Measurements from ENCODE around the gene CDKAL1. TPM values are rescaled to one million over a fixed set of nuclear protein-coding genes. Genes with fewer than 3 reads are reported as not detected.

The CDKAL1 gene
- total RNA-seq, 2 donors from 2014 or later: 23.5 to 26.4 TPM

DNA sequence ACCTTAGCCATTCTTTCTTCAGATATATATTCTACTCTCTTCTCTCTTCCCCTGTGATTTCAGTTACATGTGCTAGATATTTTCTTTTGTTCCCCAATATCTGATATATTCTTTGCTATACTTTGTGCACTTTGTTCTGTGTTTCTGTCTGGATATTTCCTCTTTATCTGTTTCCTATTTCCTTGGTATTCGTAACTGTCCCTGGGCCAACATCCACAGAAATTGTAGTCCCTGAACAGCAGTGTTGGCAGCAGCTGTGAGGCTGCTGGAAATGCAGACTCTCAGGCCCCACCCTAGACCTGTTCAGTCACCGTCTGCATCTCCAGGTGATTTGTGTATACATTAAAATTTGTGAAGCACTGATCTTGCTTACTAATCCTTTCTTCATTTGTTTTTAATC, 536.4 kb downstream of the CDKAL1 start:
- Histone ChIP-seq H3K27ac (ENCODE audit: low read depth, low read length) (no peak overlapping the region), H3K4me3 (ENCODE audit: low read length) (peak overlapping the region; percentile 50), H3K9ac (ENCODE audit: extremely low read depth, low read length, poor library complexity, severe bottlenecking) (no peak overlapping the region), H3K27me3 (ENCODE audit: control insufficient read depth, insufficient read depth, low read length, poor library complexity, severe bottlenecking) (no peaks in the 10 kb centered on the region), H3K9me3 (ENCODE audit: control insufficient read depth, low read length) (peaks cover 26% of the 10 kb centered on the region), H3K36me3 (ENCODE audit: control insufficient read depth, insufficient read depth, low read length) (no peaks in the 10 kb centered on the region), H3K4me1 (ENCODE audit: control insufficient read depth, insufficient read depth, low read length) (no peaks in the 10 kb centered on the region)
- DNase-seq: no peak
- TF ChIP-seq, protein P1, sequence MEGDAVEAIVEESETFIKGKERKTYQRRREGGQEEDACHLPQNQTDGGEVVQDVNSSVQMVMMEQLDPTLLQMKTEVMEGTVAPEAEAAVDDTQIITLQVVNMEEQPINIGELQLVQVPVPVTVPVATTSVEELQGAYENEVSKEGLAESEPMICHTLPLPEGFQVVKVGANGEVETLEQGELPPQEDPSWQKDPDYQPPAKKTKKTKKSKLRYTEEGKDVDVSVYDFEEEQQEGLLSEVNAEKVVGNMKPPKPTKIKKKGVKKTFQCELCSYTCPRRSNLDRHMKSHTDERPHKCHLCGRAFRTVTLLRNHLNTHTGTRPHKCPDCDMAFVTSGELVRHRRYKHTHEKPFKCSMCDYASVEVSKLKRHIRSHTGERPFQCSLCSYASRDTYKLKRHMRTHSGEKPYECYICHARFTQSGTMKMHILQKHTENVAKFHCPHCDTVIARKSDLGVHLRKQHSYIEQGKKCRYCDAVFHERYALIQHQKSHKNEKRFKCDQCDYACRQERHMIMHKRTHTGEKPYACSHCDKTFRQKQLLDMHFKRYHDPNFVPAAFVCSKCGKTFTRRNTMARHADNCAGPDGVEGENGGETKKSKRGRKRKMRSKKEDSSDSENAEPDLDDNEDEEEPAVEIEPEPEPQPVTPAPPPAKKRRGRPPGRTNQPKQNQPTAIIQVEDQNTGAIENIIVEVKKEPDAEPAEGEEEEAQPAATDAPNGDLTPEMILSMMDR (conservative IDR thresholded peaks at IDR 0.05): no peak
- no peak overlapping the region for H3K4me3 Mint-ChIP-seq
- peaks cover 35% of the 10 kb centered on the region for H3K36me3 Mint-ChIP-seq (ENCODE audit: low read depth)
- no peaks in the 10 kb centered on the region for H3K27me3 Mint-ChIP-seq (ENCODE audit: insufficient read depth)
- WGBS, 2 experiments (ENCODE audit: insufficient coverage in 1 of 2, insufficient read length in 1 of 2): 90 to 100% methylated on average over 1 to 2 of the region's 2 CpGs
- peaks cover 30% of the 10 kb centered on the region for H3K9me3 Mint-ChIP-seq
- H3K4me1 Mint-ChIP-seq: peaks cover 19% of the 10 kb centered on the region
- no peak overlapping the region for H3K27ac Mint-ChIP-seq

DNA sequence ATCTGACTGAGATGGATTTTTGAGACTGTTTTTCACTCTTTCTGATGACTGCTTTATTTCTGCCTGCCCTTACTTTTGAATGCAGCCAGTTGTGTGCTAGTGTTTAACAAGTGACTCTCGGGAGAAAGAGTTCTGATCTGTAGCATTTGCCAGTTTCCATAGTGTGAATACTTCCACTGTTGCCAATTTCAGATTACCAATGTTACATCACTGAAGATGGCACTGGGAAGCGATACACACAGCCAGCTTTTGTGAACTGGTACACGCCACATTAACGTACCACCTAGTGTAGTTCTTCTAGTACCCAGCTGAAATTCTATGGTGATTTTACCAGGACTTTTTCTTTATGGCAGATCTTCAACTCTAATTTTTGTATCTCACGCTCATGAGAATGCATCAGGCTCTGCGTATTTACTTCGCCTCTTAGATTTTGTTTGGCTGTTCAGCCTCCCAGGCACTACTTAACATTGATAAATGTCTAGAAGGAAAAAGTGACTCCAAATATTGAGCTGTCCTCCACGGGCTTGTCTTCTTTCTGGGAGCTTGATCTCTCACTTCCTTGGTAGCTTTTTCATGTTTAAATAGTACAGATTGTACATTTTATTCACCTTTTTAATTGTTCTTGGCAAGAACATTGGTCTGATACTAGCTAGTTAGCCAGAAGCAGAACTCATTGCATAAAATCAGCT, 537.7 kb downstream of the CDKAL1 start:
- H3K27ac Mint-ChIP-seq: no peak overlapping the region
- H3K27me3 Mint-ChIP-seq (ENCODE audit: insufficient read depth): no peaks in the 10 kb centered on the region

DNA sequence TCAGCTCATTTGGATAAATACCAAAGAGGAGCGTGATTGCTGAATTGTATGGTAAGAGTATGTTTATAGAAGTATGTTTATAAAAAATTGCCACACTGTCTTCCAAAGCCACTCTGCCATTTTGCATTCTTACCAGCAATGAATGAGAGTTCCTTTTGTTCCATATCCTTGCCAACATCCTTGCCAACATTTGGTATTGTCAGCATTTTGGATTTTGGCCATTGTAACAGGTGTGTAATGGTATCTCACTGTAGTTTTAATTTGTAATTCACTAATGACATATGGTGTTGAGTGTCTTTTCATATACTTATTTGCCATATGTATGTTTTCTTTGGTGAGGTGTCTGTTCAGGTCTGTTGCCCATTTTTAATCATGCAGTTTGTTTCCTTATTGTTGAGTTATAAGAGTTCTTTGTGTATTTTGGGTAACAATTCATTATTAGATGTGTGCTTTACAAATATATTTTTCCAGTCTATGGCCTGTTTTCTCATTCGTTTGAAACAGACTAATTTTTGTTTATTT, 539.1 kb downstream of the CDKAL1 start:
- no peak overlapping the region for H3K9ac ChIP-seq (ENCODE audit: extremely low read depth, low read length, poor library complexity, severe bottlenecking)
- H3K27ac ChIP-seq (ENCODE audit: low read depth, low read length): no peak overlapping the region
- H3K36me3 Mint-ChIP-seq (ENCODE audit: low read depth): peaks cover 29% of the 10 kb centered on the region
- no peaks in the 10 kb centered on the region for H3K27me3 ChIP-seq (ENCODE audit: control insufficient read depth, insufficient read depth, low read length, poor library complexity, severe bottlenecking)
- no peaks in the 10 kb centered on the region for H3K36me3 ChIP-seq (ENCODE audit: control insufficient read depth, insufficient read depth, low read length)
- H3K27ac Mint-ChIP-seq: no peak overlapping the region
- no peak overlapping the region for H3K4me3 Mint-ChIP-seq
- TF ChIP-seq, protein P1 (conservative IDR thresholded peaks at IDR 0.05): no peak
- H3K9me3 Mint-ChIP-seq: peaks cover 35% of the 10 kb centered on the region
- WGBS, 2 experiments (ENCODE audit: insufficient coverage in 1 of 2, insufficient read length in 1 of 2): 88% methylated on average over 1 of the region's 2 CpGs; no CpG with 5 or more reads in 1 of the 2 experiments
- H3K9me3 ChIP-seq (ENCODE audit: control insufficient read depth, low read length): peaks cover 36% of the 10 kb centered on the region
- H3K27me3 Mint-ChIP-seq (ENCODE audit: insufficient read depth): no peaks in the 10 kb centered on the region
- no peak for DNase-seq
- H3K4me3 ChIP-seq (ENCODE audit: low read length): peak overlapping the region; percentile 22
- H3K4me1 Mint-ChIP-seq: peaks cover 22% of the 10 kb centered on the region
- no peaks in the 10 kb centered on the region for H3K4me1 ChIP-seq (ENCODE audit: control insufficient read depth, insufficient read depth, low read length)

More for the DNA sequence above, 537.7 kb downstream of the CDKAL1 start:
- Mint-ChIP-seq H3K4me1 (peaks cover 19% of the 10 kb centered on the region), H3K9me3 (peaks cover 30% of the 10 kb centered on the region), H3K36me3 (ENCODE audit: low read depth) (peaks cover 29% of the 10 kb centered on the region), H3K4me3 (no peak overlapping the region)
- H3K9me3 ChIP-seq (ENCODE audit: control insufficient read depth, low read length): peaks cover 26% of the 10 kb centered on the region
- H3K27me3 ChIP-seq (ENCODE audit: control insufficient read depth, insufficient read depth, low read length, poor library complexity, severe bottlenecking): no peaks in the 10 kb centered on the region
- no peaks in the 10 kb centered on the region for H3K36me3 ChIP-seq (ENCODE audit: control insufficient read depth, insufficient read depth, low read length)
- 95 to 97% methylated on average over 4 to 8 of the region's 8 CpGs for WGBS, 2 experiments (ENCODE audit: insufficient coverage in 1 of 2, insufficient read length in 1 of 2)
- H3K4me3 ChIP-seq (ENCODE audit: low read length): no peak overlapping the region
- no peak for DNase-seq
- no peak overlapping the region for H3K27ac ChIP-seq (ENCODE audit: low read depth, low read length)
- TF ChIP-seq, protein P1 (conservative IDR thresholded peaks at IDR 0.05): no peak
- no peak overlapping the region for H3K9ac ChIP-seq (ENCODE audit: extremely low read depth, low read length, poor library complexity, severe bottlenecking)
- H3K4me1 ChIP-seq (ENCODE audit: control insufficient read depth, insufficient read depth, low read length): no peaks in the 10 kb centered on the region

All from endodermal cell (in vitro differentiated cells).